H1 (cell line): ENCODE data around the gene TUBA8. TPM values are rescaled to one million over a fixed set of nuclear protein-coding genes. Genes with fewer than 3 reads are reported as not detected.

Experiments
- CTCF ChIA-PET: fragments of 300-600 bp; sonication (Branson Sonifier 250); formaldehyde crosslinking; loops from one replicate; lab custom pipeline; 2021; ENCODE audit not compliant: partially characterized antibody; lab: Charles Lee
- POLR2A ChIA-PET: fragments of 300-600 bp; sonication (Branson Sonifier 250); formaldehyde crosslinking; loops from one replicate; lab custom pipeline; 2021; ENCODE audit warnings: inconsistent platforms; ENCODE audit not compliant: partially characterized antibody; lab: Charles Lee
- DNase-seq, 2 experiments: peaks; one replicate each; pipeline versions ENCODE4 v3.0.0 to v3.0.0-alpha.2; 2010 to 2022; ENCODE audit warnings: low spot score in 2 of 2, low read depth in 1 of 2, mixed read lengths in 1 of 2
- FAIRE-seq: peaks from 2 replicates; lab custom pipeline; 2011; peaks lifted over from hg19 to GRCh38; lab: Jason Lieb, UNC
- H2AFZ ChIP-seq: 2 replicates; pipeline ENCODE4 v1.8.1; 2012; ENCODE audit warnings: low read length, inconsistent platforms
- H2AK5ac ChIP-seq: 2 replicates; pipeline ENCODE4 v1.6.1; 2013; ENCODE audit warnings: low read depth, low read length
- H2BK120ac ChIP-seq: replicated peaks from 2 replicates; pipeline ENCODE3; 2013; ENCODE audit warnings: low read depth, low read length, inconsistent platforms
- H2BK12ac ChIP-seq: 2 replicates; pipeline ENCODE4 v1.6.1; 2013; ENCODE audit warnings: low read depth, low read length
- H2BK15ac ChIP-seq: 2 replicates; pipeline ENCODE4 v1.6.1; 2013; ENCODE audit warnings: low read length
- H2BK20ac ChIP-seq: 2 replicates; pipeline ENCODE4 v1.6.1; 2013; ENCODE audit warnings: low read length
- H2BK5ac ChIP-seq: 2 replicates; pipeline ENCODE4 v1.6.1; 2013; ENCODE audit warnings: low read depth, low read length
- H3K14ac ChIP-seq: 2 replicates; pipeline ENCODE4 v1.6.1; 2013; ENCODE audit warnings: inconsistent platforms; ENCODE audit not compliant: insufficient read length
- H3K18ac ChIP-seq: 2 replicates; pipeline ENCODE4 v1.6.1; 2013; ENCODE audit warnings: low read length; ENCODE audit errors: extremely low read depth
- H3K23ac ChIP-seq: 2 replicates; pipeline ENCODE4 v1.6.1; 2013; ENCODE audit warnings: inconsistent platforms; ENCODE audit not compliant: insufficient read length
- H3K23me2 ChIP-seq: 2 replicates; pipeline ENCODE4 v1.6.1; 2013; ENCODE audit warnings: low read depth, low read length
- H3K27ac ChIP-seq: 2 replicates; pipeline ENCODE4 v1.6.1; 2011; ENCODE audit warnings: low read depth, low read length, inconsistent platforms
- H3K27me3 ChIP-seq, 4 experiments: replicated peaks in 1 of 4; 1 replicate in 1 of 4; 2 replicates in 3 of 4; pipeline versions ENCODE4 v1.6.1 to v1.8.1; 2011 to 2013; ENCODE audit warnings: low read length in 3 of 4, mild to moderate bottlenecking in 3 of 4, inconsistent platforms in 2 of 4, mixed read lengths in 2 of 4, moderate library complexity in 1 of 4; ENCODE audit not compliant: control insufficient read depth in 3 of 4, insufficient read depth in 3 of 4; ENCODE audit errors: extremely low read depth in 1 of 4
- H3K36me3 ChIP-seq, 4 experiments: 2 replicates each; pipeline versions ENCODE4 v1.6.1 to v1.8.1; 2011 to 2013; ENCODE audit warnings: mild to moderate bottlenecking in 4 of 4, low read length in 3 of 4, moderate library complexity in 2 of 4, control low read depth in 1 of 4, inconsistent platforms in 1 of 4; ENCODE audit not compliant: insufficient read depth in 4 of 4, control insufficient read depth in 2 of 4
- H3K4ac ChIP-seq: replicated peaks from 2 replicates; pipeline ENCODE3; 2013; ENCODE audit warnings: low read length, low read depth, mixed read lengths, inconsistent platforms; ENCODE audit not compliant: insufficient read length
- H3K4me1 ChIP-seq, 4 experiments: replicated peaks in 1 of 4; 1 replicate in 1 of 4; 2 replicates in 3 of 4; pipeline versions ENCODE4 v1.6.1 to v1.8.1; 2011 to 2013; ENCODE audit warnings: low read length in 3 of 4, inconsistent platforms in 2 of 4, mixed read lengths in 1 of 4; ENCODE audit not compliant: insufficient read depth in 4 of 4, control insufficient read depth in 3 of 4
- H3K4me2 ChIP-seq, 2 experiments: 2 replicates each; pipeline versions ENCODE4 v1.6.1 to v1.8.1; 2011 to 2013; ENCODE audit warnings: low read depth in 2 of 2, low read length in 2 of 2, control low read depth in 1 of 2, inconsistent platforms in 1 of 2, mild to moderate bottlenecking in 1 of 2; ENCODE audit not compliant: insufficient read depth in 1 of 2
- H3K4me3 ChIP-seq, 4 experiments: fragments of 200-600, 300-600 bp in 1 of 4; sonication (generic), shearing (Covaris generic), sonication (Bioruptor Twin) in 1 of 4; 2 replicates each; pipeline versions ENCODE4 v1.5.1 to v1.8.1; 2011 to 2016; ENCODE audit warnings: low read length in 4 of 4, low read depth in 3 of 4, control low read depth in 2 of 4, inconsistent platforms in 2 of 4, mild to moderate bottlenecking in 2 of 4, mixed read lengths in 1 of 4, moderate library complexity in 1 of 4; ENCODE audit not compliant: insufficient read depth in 2 of 4; ENCODE audit errors: extremely low read depth in 1 of 4
- H3K56ac ChIP-seq: replicated peaks from 2 replicates; pipeline ENCODE3; 2013; ENCODE audit warnings: low read depth, mild to moderate bottlenecking, mixed read lengths, low read length, inconsistent platforms; ENCODE audit not compliant: insufficient read length
- H3K79me1 ChIP-seq: 2 replicates; pipeline ENCODE4 v1.6.1; 2013; ENCODE audit warnings: low read depth, low read length, control low read depth
- H3K79me2 ChIP-seq, 2 experiments: 2 replicates each; pipeline versions ENCODE4 v1.6.1 to v1.8.1; 2012 to 2013; ENCODE audit warnings: low read length in 2 of 2, mild to moderate bottlenecking in 2 of 2, inconsistent platforms in 1 of 2; ENCODE audit not compliant: insufficient read depth in 2 of 2, control insufficient read depth in 1 of 2
- H3K9ac ChIP-seq, 4 experiments: replicated peaks in 1 of 4; 1 replicate in 1 of 4; 2 replicates in 3 of 4; pipeline versions ENCODE4 v1.6.1 to v1.8.1; 2011 to 2013; ENCODE audit warnings: low read depth in 3 of 4, low read length in 3 of 4, control low read depth in 2 of 4, mild to moderate bottlenecking in 2 of 4, moderate library complexity in 2 of 4, inconsistent platforms in 1 of 4; ENCODE audit errors: extremely low read depth in 1 of 4
- H3K9me3 ChIP-seq, 2 experiments: 2 replicates each; pipeline versions ENCODE4 v1.6.1 to v1.8.1; 2012 to 2013; ENCODE audit warnings: mild to moderate bottlenecking in 2 of 2, moderate library complexity in 2 of 2, control low read depth in 1 of 2, inconsistent platforms in 1 of 2, low read depth in 1 of 2, low read length in 1 of 2, mixed read lengths in 1 of 2; ENCODE audit not compliant: insufficient read depth in 2 of 2
- H4K20me1 ChIP-seq, 2 experiments: replicated peaks in 1 of 2; 2 replicates each; pipeline versions ENCODE3 to v1.8.1; 2011 to 2013; ENCODE audit warnings: inconsistent platforms in 2 of 2, low read length in 2 of 2, mild to moderate bottlenecking in 1 of 2; ENCODE audit not compliant: insufficient read depth in 2 of 2, control insufficient read depth in 1 of 2
- H4K5ac ChIP-seq: 2 replicates; pipeline ENCODE4 v1.6.1; 2013; ENCODE audit warnings: low read length, low read depth, mixed read lengths, inconsistent platforms; ENCODE audit not compliant: insufficient read length
- H4K8ac ChIP-seq: 2 replicates; pipeline ENCODE4 v1.8.0; 2013; ENCODE audit warnings: mild to moderate bottlenecking, moderate library complexity, low read length, inconsistent platforms; ENCODE audit not compliant: insufficient read depth; ENCODE audit errors: extremely low read depth
- H4K91ac ChIP-seq: replicated peaks from 2 replicates; pipeline ENCODE3; 2013; ENCODE audit warnings: low read length, mixed read lengths, inconsistent platforms; ENCODE audit not compliant: insufficient read length
- JUN ChIP-seq: IDR thresholded peaks from 2 replicates; pipeline ENCODE4 v1.6.1; 2011; ENCODE audit warnings: low read depth, mild to moderate bottlenecking, improper control_type of control experiment, low read length
- NANOG ChIP-seq: IDR thresholded peaks from 2 replicates; pipeline ENCODE4 v1.6.1; 2011; ENCODE audit warnings: low read length, low read depth, mild to moderate bottlenecking, inconsistent platforms; ENCODE audit not compliant: insufficient read depth, poor library complexity, severe bottlenecking
- NRF1 ChIP-seq: IDR thresholded peaks from 2 replicates; pipeline ENCODE4 v1.6.1; 2011; ENCODE audit warnings: mild to moderate bottlenecking, low read depth, low read length, improper control_type of control experiment
- WGBS, 2 experiments: shearing (Covaris generic) in 1 of 2; methylation state at CpG; one replicate each; pipeline versions ENCODE4 v1.1.6 to v1.1.7; 2013 to 2015; ENCODE audit warnings: low lambda C conversion rate in 2 of 2, mixed read lengths in 2 of 2, inconsistent platforms in 1 of 2, low coverage in 1 of 2, missing lambda C conversion rate in 1 of 2; ENCODE audit not compliant: insufficient replicate concordance in 2 of 2, insufficient coverage in 1 of 2, insufficient read length in 1 of 2; ENCODE audit errors: extremely low coverage in 1 of 2, missing lambda C conversion rate in 1 of 2; 5-methylcytosine and 5-hydroxymethylcytosine counted together
- polyA plus RNA-seq, 7 experiments: library from polyadenylated mRNA; depleted of rRNA in 3 of 7; stranded (reverse) in 5 of 7; unstranded in 2 of 7; fragments of >200 nt in 5 of 7; fragments of 200-250 nt in 2 of 7; gene quantifications; 1 replicate in 5 of 7; 2 replicates in 1 of 7; 4 replicates in 1 of 7; pipeline versions ENCODE4 v1.2.1 to v1.2.3, GENCODE V29; 2011 to 2013; ENCODE audit warnings: missing spikeins in 2 of 7, mixed read lengths in 2 of 7
- total RNA-seq: library from RNA; stranded (reverse); fragmentation: NEBNext Ultra II Directional; extraction: Animal tissue kit (Norgen Biotek cat#: 25700); gene quantifications from 2 replicates; pipeline ENCODE4 v1.2.1, GENCODE V29; 2021
- TF ChIP-seq, protein P1 (sequence below): IDR thresholded peaks from 2 replicates; pipeline ENCODE4 v1.6.1; 2012; ENCODE audit warnings: low read length, inconsistent platforms

The TUBA8 gene
- total and polyA plus RNA-seq, 2 of the 8 experiments (the other 6 are each of a cell fraction or from before 2014, with no cell fraction given): 1.0 to 4.0 TPM

DNA sequence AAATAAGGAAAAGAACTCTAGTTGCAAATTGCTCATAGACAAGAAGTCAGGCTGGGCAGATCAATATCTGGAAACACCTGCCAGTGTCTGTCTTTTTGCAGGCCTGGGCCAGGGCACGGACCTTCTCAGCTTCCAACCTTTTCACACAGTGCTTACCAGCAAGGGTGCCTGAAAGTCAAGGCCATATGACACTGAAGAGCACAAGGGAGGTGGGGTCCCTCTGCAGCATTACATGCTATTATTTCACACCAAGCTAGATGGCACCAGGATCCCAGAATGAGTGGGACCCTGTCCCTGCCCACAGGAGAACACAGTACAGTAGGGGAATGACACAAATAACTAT is 38.7 kb upstream of the TUBA8 start:
- Histone ChIP-seq H2BK12ac (no peak overlapping the region), H3K23me2 (no peaks in the 10 kb centered on the region), H3K9ac (no peak overlapping the region), H3K18ac (no peak overlapping the region), H3K79me2 (no peaks in the 10 kb centered on the region), H4K8ac (no peak overlapping the region), H3K79me1 (no peaks in the 10 kb centered on the region), H3K27ac (no peak overlapping the region), H3K23ac (no peak overlapping the region), H3K27me3 (peaks cover 0 to 2% (median 0%) of the 10 kb centered on the region in 4 experiments; a peak in 2 of 7 replicates), H3K14ac (no peak overlapping the region), H2BK20ac (no peak overlapping the region), H3K4ac (no peak overlapping the region), H2BK120ac (no peak overlapping the region), H4K5ac (no peak overlapping the region), H2BK15ac (no peak overlapping the region), H2BK5ac (no peak overlapping the region), H2AFZ (no peak overlapping the region), H3K56ac (no peak overlapping the region), H3K4me3 (no peak overlapping the region), H3K4me2 (no peak overlapping the region), H3K9me3 (no peaks in the 10 kb centered on the region), H2AK5ac (no peak overlapping the region), H4K20me1 (no peaks in the 10 kb centered on the region), H3K36me3 (no peaks in the 10 kb centered on the region), H4K91ac (no peak overlapping the region), H3K4me1 (no peaks in the 10 kb centered on the region)
- CTCF ChIA-PET: interaction anchor here (0.6 to 11.5 kb wide), 15 partner anchors 8 to 239 kb away, joined by 3 to 163 read pairs (median 3); no protein-coding TSS in a partner anchor
- no peak for TF ChIP-seq NANOG
- TF ChIP-seq, protein P1, sequence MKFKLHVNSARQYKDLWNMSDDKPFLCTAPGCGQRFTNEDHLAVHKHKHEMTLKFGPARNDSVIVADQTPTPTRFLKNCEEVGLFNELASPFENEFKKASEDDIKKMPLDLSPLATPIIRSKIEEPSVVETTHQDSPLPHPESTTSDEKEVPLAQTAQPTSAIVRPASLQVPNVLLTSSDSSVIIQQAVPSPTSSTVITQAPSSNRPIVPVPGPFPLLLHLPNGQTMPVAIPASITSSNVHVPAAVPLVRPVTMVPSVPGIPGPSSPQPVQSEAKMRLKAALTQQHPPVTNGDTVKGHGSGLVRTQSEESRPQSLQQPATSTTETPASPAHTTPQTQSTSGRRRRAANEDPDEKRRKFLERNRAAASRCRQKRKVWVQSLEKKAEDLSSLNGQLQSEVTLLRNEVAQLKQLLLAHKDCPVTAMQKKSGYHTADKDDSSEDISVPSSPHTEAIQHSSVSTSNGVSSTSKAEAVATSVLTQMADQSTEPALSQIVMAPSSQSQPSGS: no peak
- TF ChIP-seq JUN: no peak
- no peak for TF ChIP-seq NRF1
- WGBS, 2 experiments: 88% methylated on average over 1 of the region's 1 CpG; no CpG with 5 or more reads in 1 of the 2 experiments
- DNase-seq (no peak), FAIRE-seq (no peak)
- POLR2A ChIA-PET: interaction anchor here (0.6 kb wide), 1 partner anchor 702 kb away, joined by 3 read pairs; no protein-coding TSS in a partner anchor
